ENCODE measurements around the gene KANSL1. TPM values are rescaled to one million over a fixed set of nuclear protein-coding genes. Genes with fewer than 3 reads are reported as not detected.

Gene KANSL1
- total RNA-seq, 4 donors from 2014 or later = 53.8 to 107 (median 60.6) TPM

DNA sequence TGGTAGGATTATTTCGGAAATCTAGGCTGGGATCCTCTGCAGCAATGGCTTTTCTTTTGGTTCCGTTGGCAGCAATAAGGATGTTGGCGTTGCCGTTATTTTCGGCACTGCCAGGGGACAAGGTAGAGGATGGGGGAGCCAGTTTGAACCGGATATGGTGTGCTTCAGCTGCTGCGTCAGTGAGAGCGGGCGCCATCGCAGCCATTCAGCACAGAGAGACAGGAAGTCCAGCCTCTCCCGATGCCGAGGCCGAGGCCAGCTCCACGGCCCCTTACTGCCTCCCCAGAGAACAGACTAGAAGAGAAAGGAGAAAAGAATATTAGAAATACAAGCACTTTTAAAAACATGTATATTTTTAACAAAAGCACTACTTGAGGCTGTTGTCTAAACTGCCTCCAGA is 21.3 kb downstream of the KANSL1 start:
- DNase-seq (ENCODE audit: low spot score in 2 of 2) = no peak
- intact Hi-C loops (cut with DNase I; ENCODE audit: low total_unique reads) = no loop called here
- TF ChIP-seq, protein P1, sequence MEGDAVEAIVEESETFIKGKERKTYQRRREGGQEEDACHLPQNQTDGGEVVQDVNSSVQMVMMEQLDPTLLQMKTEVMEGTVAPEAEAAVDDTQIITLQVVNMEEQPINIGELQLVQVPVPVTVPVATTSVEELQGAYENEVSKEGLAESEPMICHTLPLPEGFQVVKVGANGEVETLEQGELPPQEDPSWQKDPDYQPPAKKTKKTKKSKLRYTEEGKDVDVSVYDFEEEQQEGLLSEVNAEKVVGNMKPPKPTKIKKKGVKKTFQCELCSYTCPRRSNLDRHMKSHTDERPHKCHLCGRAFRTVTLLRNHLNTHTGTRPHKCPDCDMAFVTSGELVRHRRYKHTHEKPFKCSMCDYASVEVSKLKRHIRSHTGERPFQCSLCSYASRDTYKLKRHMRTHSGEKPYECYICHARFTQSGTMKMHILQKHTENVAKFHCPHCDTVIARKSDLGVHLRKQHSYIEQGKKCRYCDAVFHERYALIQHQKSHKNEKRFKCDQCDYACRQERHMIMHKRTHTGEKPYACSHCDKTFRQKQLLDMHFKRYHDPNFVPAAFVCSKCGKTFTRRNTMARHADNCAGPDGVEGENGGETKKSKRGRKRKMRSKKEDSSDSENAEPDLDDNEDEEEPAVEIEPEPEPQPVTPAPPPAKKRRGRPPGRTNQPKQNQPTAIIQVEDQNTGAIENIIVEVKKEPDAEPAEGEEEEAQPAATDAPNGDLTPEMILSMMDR (IDR thresholded peaks at IDR 0.05) = no peak
- no peak for TF ChIP-seq POLR2A (IDR thresholded peaks at IDR 0.05)
- 85 to 91% methylated on average over 14 of the region's 14 CpGs for WGBS, 2 donors
- H3K4me3 ChIP-seq (ENCODE audit: low read depth, poor library complexity, severe bottlenecking) = no peak overlapping the region

DNA sequence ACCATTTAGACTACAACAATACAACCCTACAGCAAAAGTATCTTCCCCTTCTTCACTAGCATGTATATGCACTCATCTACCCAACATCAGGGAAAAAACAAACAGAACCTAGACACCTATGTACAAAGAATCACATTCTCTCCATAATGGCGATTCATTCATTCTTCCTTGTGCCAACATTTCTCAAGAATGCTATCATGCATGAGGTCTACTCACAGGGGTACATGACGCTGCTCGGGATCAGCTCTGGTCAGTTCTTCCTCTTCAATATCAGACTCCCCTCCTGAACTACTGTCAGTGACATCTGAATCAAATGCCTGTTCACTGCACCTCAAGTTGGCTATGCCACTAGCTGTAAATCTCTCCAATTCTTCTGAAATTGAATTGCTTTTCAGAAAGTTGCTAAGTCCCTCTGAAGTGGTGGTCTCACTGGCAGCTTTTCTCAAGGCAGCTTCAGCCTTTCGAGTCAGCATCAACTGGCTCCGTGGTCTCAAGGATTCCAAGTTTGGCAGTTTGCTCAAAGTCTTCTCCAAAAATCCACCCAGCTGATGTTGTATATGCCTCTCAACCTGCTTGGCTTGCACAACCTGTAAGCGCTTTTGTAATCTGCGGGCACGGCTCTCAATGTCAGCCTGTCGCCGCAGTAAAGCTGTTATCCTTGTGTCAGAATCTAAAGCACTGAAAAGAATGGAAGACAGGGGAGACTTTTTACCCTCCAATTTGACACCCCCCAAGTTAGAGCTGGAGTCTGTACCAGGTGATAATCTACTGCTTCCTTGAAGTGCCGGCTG is 22.4 kb downstream of the KANSL1 start:
- no peak for DNase-seq (ENCODE audit: low spot score in 2 of 2)
- H3K4me3 ChIP-seq (ENCODE audit: low read depth, poor library complexity, severe bottlenecking) = no peak overlapping the region
- TF ChIP-seq, protein P1 (IDR thresholded peaks at IDR 0.05) = no peak
- no peak for TF ChIP-seq POLR2A (IDR thresholded peaks at IDR 0.05)
- intact Hi-C loops (cut with DNase I; ENCODE audit: low total_unique reads) = loop anchor here (1.0 kb wide), 1 partner anchor 28 kb away; no protein-coding TSS in a partner anchor
- WGBS, 2 donors = 90 to 95% methylated on average over 11 of the region's 11 CpGs

DNA sequence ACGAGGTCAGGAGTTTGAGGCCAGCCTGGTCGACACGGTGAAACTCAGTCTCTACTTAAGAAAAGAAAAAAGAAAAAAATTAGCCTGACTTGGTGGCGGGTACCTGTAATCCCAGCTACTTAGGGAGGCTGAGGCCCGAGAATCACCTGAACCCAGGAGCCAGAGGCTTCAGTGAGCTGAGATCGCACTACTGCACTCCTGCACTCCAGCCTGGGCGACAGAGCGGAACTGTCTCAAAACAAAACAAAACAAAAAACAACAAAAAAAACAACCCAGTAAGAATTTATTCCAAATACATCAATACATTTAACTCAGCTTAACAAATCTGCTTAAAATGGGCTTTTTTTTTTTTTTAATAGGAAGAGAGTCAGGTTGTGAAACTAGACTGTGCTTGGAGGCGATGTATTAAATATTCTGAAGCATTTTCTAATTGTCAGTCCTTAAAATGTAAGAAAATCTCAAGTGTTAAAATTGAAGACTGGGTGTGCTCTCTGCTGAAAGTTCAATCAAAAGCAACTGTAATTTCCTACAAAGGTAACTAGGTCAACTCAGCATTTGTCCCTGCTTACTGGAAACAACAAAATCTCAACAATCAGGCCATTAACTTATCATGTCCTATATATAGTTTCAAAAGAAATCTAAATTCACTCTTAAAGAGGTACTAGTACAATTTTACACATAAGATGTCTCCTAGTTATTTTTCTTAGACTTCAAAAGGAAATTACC is 23.2 kb downstream of the KANSL1 start:
- no peak overlapping the region for H3K4me3 ChIP-seq (ENCODE audit: low read depth, poor library complexity, severe bottlenecking)
- WGBS, 2 donors = 80 to 92% methylated on average over 9 of the region's 9 CpGs
- intact Hi-C loops (cut with DNase I; ENCODE audit: low total_unique reads) = loop anchor here (1.0 kb wide), 1 partner anchor 27 kb away; no protein-coding TSS in a partner anchor
- DNase-seq (ENCODE audit: low spot score in 2 of 2) = no peak
- TF ChIP-seq POLR2A (IDR thresholded peaks at IDR 0.05) = no peak
- TF ChIP-seq, protein P1 (IDR thresholded peaks at IDR 0.05) = no peak

DNA sequence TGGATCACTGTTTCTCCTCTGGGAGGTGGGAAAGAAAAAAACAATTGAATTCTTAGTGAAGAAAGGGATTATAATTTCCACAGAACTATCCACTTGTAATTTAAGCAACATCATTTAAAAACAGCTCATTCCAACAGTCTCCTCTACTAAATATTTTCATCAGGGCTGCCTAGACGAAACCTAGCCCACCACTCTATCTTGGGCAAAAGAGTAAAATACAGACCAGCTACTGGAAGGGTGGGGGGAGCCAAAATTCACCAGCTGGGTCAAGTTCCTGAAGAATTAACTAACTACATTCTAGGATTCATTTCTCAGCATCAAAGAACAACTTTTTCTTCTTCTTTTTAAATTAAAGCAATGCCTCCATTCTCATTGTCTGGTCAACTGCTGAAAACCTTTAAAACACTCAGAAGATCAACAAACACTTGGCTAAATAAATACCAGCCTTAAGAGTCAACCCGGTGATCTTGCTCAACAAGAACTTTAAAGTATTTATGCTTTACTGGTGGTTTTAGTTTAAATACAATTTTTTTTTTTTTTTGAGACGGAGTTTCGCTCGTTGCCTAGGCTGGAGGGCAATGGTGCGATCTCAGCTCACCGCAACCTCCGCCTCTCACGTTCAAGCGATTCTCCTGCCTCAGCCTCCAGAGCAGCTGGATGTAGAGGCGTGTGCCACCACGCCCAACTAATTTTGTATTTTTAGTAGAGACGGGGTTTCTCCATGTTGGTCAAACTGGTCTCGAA is 25.2 kb downstream of the KANSL1 start:
- 79 to 90% methylated on average over 14 of the region's 14 CpGs for WGBS, 2 donors
- no peak for TF ChIP-seq POLR2A (IDR thresholded peaks at IDR 0.05)
- TF ChIP-seq, protein P1 (IDR thresholded peaks at IDR 0.05) = no peak
- DNase-seq (ENCODE audit: low spot score in 2 of 2) = no peak

DNA sequence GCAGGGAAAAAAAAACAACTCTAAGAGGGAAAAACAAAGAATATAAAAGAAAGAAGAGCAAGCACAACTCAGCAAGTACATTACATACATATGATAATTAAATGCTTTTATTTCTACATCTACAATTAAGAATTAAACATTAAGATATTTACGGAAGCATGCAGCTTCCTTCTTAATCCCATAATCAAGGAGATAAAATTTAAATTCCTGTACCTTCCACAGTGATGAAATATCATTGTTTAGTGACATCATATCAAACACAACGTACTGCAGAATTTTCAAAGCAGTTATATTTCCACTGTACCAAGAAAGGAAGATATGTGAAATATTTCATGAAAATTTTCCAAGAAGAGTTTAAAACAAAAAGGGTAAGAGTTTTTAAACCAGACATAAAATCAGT is 26.0 kb downstream of the KANSL1 start:
- intact Hi-C loops (cut with DNase I; ENCODE audit: low total_unique reads) = no loop called here
- TF ChIP-seq, protein P1 (IDR thresholded peaks at IDR 0.05) = no peak
- TF ChIP-seq POLR2A (IDR thresholded peaks at IDR 0.05) = no peak
- H3K4me3 ChIP-seq (ENCODE audit: low read depth, poor library complexity, severe bottlenecking) = no peak overlapping the region
- WGBS, 2 donors = 47 to 66% methylated on average over 2 of the region's 2 CpGs
- no peak for DNase-seq (ENCODE audit: low spot score in 2 of 2)

More for the DNA sequence above, 25.2 kb downstream of the KANSL1 start:
- intact Hi-C loops (cut with DNase I; ENCODE audit: low total_unique reads) = no loop called here
- H3K4me3 ChIP-seq (ENCODE audit: low read depth, poor library complexity, severe bottlenecking) = no peak overlapping the region
